Nephron (organoid): Measurements from ENCODE around the gene CORO2B.

Experiments used
- H3K27ac Mint-ChIP-seq, 3 experiments: 2 replicates each; pipeline ENCODE4 v1.8.0; 2020; ENCODE audit warnings: mixed read lengths in 3 of 3, mild to moderate bottlenecking in 2 of 3, moderate library complexity in 1 of 3
- H3K27me3 Mint-ChIP-seq: 2 replicates; pipeline ENCODE4 v1.8.0; 2021; ENCODE audit warnings: low read depth, mild to moderate bottlenecking, moderate library complexity, mixed read lengths
- H3K36me3 Mint-ChIP-seq: 2 replicates; pipeline ENCODE4 v1.8.0; 2020; ENCODE audit warnings: low read depth, mixed read lengths
- H3K4me1 Mint-ChIP-seq: 2 replicates; pipeline ENCODE4 v1.8.0; 2020; ENCODE audit warnings: mixed read lengths
- H3K4me3 Mint-ChIP-seq, 3 experiments: 2 replicates each; pipeline ENCODE4 v1.8.0; 2020; ENCODE audit warnings: mild to moderate bottlenecking in 3 of 3, mixed read lengths in 3 of 3, moderate library complexity in 2 of 3
- H3K9me3 Mint-ChIP-seq: 2 replicates; pipeline ENCODE4 v1.8.0; 2020; ENCODE audit warnings: mixed read lengths
- TF ChIP-seq, protein P1 (sequence below), 3 experiments: fragments of 200-600 bp; sonication (generic); IDR thresholded peaks; one replicate each; pipeline ENCODE4 v1.5.0; 2021; ENCODE audit warnings: antibody characterized with exemption in 3 of 3; ENCODE audit not compliant: unreplicated experiment in 3 of 3

Gene CORO2B

GRCh38 chr15:68538311-68538710 is 40.5 kb upstream of the CORO2B start:
- H3K4me1 Mint-ChIP-seq: peaks cover 2% of the 10 kb centered on the region
- no peak overlapping the region for H3K4me3 Mint-ChIP-seq
- TF ChIP-seq, protein P1, sequence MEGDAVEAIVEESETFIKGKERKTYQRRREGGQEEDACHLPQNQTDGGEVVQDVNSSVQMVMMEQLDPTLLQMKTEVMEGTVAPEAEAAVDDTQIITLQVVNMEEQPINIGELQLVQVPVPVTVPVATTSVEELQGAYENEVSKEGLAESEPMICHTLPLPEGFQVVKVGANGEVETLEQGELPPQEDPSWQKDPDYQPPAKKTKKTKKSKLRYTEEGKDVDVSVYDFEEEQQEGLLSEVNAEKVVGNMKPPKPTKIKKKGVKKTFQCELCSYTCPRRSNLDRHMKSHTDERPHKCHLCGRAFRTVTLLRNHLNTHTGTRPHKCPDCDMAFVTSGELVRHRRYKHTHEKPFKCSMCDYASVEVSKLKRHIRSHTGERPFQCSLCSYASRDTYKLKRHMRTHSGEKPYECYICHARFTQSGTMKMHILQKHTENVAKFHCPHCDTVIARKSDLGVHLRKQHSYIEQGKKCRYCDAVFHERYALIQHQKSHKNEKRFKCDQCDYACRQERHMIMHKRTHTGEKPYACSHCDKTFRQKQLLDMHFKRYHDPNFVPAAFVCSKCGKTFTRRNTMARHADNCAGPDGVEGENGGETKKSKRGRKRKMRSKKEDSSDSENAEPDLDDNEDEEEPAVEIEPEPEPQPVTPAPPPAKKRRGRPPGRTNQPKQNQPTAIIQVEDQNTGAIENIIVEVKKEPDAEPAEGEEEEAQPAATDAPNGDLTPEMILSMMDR (IDR thresholded peaks at IDR 0.05; ENCODE audit: unreplicated experiment in 3 of 3): no peak
- H3K27ac Mint-ChIP-seq: no peak overlapping the region
- peaks cover 8% of the 10 kb centered on the region for H3K9me3 Mint-ChIP-seq
- peaks cover 12% of the 10 kb centered on the region for H3K27me3 Mint-ChIP-seq
- no peaks in the 10 kb centered on the region for H3K36me3 Mint-ChIP-seq

DNA sequence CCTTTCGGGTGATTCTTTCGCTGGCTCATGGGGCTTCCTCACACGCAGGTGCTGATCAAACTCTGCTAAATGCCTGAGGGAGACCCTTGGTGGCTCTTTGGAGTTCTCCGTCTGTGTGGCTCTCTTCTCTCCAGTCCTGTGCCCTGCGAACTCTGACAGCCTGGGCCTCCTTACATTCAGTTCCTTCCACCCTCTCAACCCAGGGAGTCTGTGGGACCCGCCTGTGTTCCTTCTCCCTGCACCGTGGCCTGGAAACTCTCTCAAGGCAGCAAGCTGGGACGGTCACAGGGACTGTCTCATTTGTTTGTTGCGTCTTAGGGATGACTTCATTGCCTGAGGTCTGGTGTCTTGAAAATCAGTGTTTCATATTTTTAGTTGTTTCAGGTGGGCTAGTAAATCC is 37.0 kb upstream of the CORO2B start:
- H3K4me1 Mint-ChIP-seq: peaks cover 10% of the 10 kb centered on the region
- H3K9me3 Mint-ChIP-seq: no peaks in the 10 kb centered on the region
- H3K27ac Mint-ChIP-seq: peak overlapping the region in 1 of 3 experiments; percentile 55
- peaks cover 8% of the 10 kb centered on the region for H3K27me3 Mint-ChIP-seq
- no peak overlapping the region for H3K4me3 Mint-ChIP-seq
- H3K36me3 Mint-ChIP-seq: no peaks in the 10 kb centered on the region
- TF ChIP-seq, protein P1 (IDR thresholded peaks at IDR 0.05; ENCODE audit: unreplicated experiment in 3 of 3): no peak

- TF ChIP-seq, protein P1 (IDR thresholded peaks at IDR 0.05; ENCODE audit: unreplicated experiment in 3 of 3): no peak
- no peaks in the 10 kb centered on the region for H3K36me3 Mint-ChIP-seq
- no peak overlapping the region for H3K4me3 Mint-ChIP-seq
- peaks cover 8% of the 10 kb centered on the region for H3K27me3 Mint-ChIP-seq
- no peaks in the 10 kb centered on the region for H3K9me3 Mint-ChIP-seq
- peaks cover 10% of the 10 kb centered on the region for H3K4me1 Mint-ChIP-seq
- H3K27ac Mint-ChIP-seq: no peak overlapping the region
These were observed 36.4 kb upstream of the CORO2B start for GRCh38 chr15:68542348-68542747.

GRCh38 chr15:68542771-68543164 is 36.0 kb upstream of the CORO2B start:
- no peak overlapping the region for H3K4me3 Mint-ChIP-seq

GRCh38 chr15:68543165-68544008 is 35.4 kb upstream of the CORO2B start:
- H3K27ac Mint-ChIP-seq: peak overlapping the region; percentile 43 to 87 (median 87)
- H3K36me3 Mint-ChIP-seq: no peaks in the 10 kb centered on the region
- no peaks in the 10 kb centered on the region for H3K9me3 Mint-ChIP-seq
- H3K4me1 Mint-ChIP-seq: peaks cover 10% of the 10 kb centered on the region
- no peak overlapping the region for H3K4me3 Mint-ChIP-seq
- peaks cover 8% of the 10 kb centered on the region for H3K27me3 Mint-ChIP-seq
- TF ChIP-seq, protein P1 (IDR thresholded peaks at IDR 0.05; ENCODE audit: unreplicated experiment in 3 of 3): no peak

More at GRCh38 chr15:68542771-68543164, 36.0 kb upstream of the CORO2B start:
- Mint-ChIP-seq H3K36me3 (no peaks in the 10 kb centered on the region), H3K9me3 (no peaks in the 10 kb centered on the region), H3K27me3 (peaks cover 8% of the 10 kb centered on the region), H3K27ac (peak overlapping the region in 2 of 3 experiments; percentile 87), H3K4me1 (peaks cover 10% of the 10 kb centered on the region)
- TF ChIP-seq, protein P1 (IDR thresholded peaks at IDR 0.05; ENCODE audit: unreplicated experiment in 3 of 3): no peak

- Mint-ChIP-seq H3K4me1 (peaks cover 10% of the 10 kb centered on the region), H3K4me3 (no peak overlapping the region), H3K36me3 (no peaks in the 10 kb centered on the region), H3K27ac (no peak overlapping the region), H3K27me3 (peaks cover 13% of the 10 kb centered on the region), H3K9me3 (no peaks in the 10 kb centered on the region)
- TF ChIP-seq, protein P1 (IDR thresholded peaks at IDR 0.05; ENCODE audit: unreplicated experiment in 3 of 3): no peak
These were observed 32.5 kb upstream of the CORO2B start for GRCh38 chr15:68546318-68546717.
